Body of pancreas (tissue), 4 donors: ENCODE data around the gene CNKSR2. TPM values are rescaled to one million over a fixed set of nuclear protein-coding genes. Genes with fewer than 3 reads are reported as not detected.

Experiments used
- ATAC-seq: fragments of 150-250 bp; one replicate; pipeline ENCODE4 v1.9.1; 2016
- DNase-seq, 4 donors: peaks; one replicate each; pipeline ENCODE4 v3.0.0-alpha.2; 2019
- H3K27ac ChIP-seq, 4 donors: fragments of 200-600 bp; sonication (generic); 1 replicate in 3 of 4; 2 replicates in 1 of 4; pipeline versions ENCODE4 v1.5.1 to v1.6.1; 2016 to 2019; ENCODE audit warnings: mild to moderate bottlenecking in 1 of 4, mixed read lengths in 1 of 4, moderate library complexity in 1 of 4
- H3K27me3 ChIP-seq, 2 donors: fragments of 200-600 bp; sonication (generic); one replicate each; pipeline ENCODE4 v1.6.0; 2016; ENCODE audit warnings: mild to moderate bottlenecking in 1 of 2
- H3K36me3 ChIP-seq, 2 donors: fragments of 200-600 bp; sonication (generic); replicated peaks in 1 of 2; 2 replicates each; pipeline ENCODE4 v1.5.1; 2016; ENCODE audit warnings: low read depth in 2 of 2; ENCODE audit not compliant: insufficient read depth in 1 of 2
- H3K4me1 ChIP-seq: fragments of 200-600 bp; sonication (generic); one replicate; pipeline ENCODE4 v1.6.0; 2016
- H3K4me3 ChIP-seq, 2 donors: fragments of 200-600 bp; sonication (generic); 1 replicate in 1 of 2; 2 replicates in 1 of 2; pipeline ENCODE4 v1.5.1; 2016 to 2019
- H3K9me3 ChIP-seq, 3 donors: fragments of 200-600 bp; sonication (generic); 1 replicate in 2 of 3; 2 replicates in 1 of 3; pipeline ENCODE4 v1.5.1; 2016
- POLR2A ChIP-seq, 3 donors: fragments of 450-650 bp; IDR thresholded peaks; one replicate each; pipeline ENCODE4 v1.6.1; 2016; ENCODE audit warnings: antibody characterized with exemption in 3 of 3, mild to moderate bottlenecking in 2 of 3
- WGBS, 2 donors: methylation state at CpG; one replicate each; pipeline ENCODE4 v1.1.5; 2017; 5-methylcytosine and 5-hydroxymethylcytosine counted together
- intact Hi-C: fragments of 100-400 bp; cut with DNase I; formaldehyde crosslinking; loops from one replicate; pipeline ENCODE4 v1.15.1; 2023
- total RNA-seq, 2 donors: library from RNA; depleted of rRNA; stranded (reverse); fragments of >200 nt; gene quantifications; one replicate each; pipeline ENCODE4 v1.1.0, GENCODE V29; 2016
- TF ChIP-seq, protein P1 (sequence below), 7 experiments: fragments of 450-650 bp in 4 of 7; fragments of 200-600 bp in 3 of 7; sonication (generic) in 3 of 7; IDR thresholded peaks; one replicate each; pipeline ENCODE4 v1.5.1; 2016 to 2019; ENCODE audit warnings: antibody characterized with exemption in 7 of 7

Gene CNKSR2
- total RNA-seq, 2 donors from 2014 or later = 9.9 to 60.0 TPM

DNA sequence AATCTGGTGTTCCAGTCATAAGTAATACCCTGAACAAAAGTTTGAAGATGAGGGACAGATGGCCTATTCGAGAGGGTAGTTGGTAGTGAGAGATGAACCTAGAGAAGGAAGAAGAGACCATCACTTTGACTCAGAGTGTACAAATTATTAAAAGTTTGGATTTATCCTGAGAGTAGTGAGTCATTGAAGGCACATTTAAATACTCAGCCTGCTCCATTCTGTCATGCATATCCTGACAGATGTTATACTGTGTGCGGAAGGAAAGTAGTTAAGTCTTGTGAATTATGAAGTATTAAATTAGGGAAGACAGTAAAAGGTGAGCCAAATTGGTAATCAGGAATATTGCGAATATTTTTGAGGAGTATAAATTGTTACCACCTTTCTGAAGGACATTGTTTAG is 190.8 kb downstream of the CNKSR2 start:
- intact Hi-C loops = no loop called here
- WGBS, 2 donors = 96 to 98% methylated on average over 3 of the region's 3 CpGs
- no peaks in the 10 kb centered on the region for H3K9me3 ChIP-seq

DNA sequence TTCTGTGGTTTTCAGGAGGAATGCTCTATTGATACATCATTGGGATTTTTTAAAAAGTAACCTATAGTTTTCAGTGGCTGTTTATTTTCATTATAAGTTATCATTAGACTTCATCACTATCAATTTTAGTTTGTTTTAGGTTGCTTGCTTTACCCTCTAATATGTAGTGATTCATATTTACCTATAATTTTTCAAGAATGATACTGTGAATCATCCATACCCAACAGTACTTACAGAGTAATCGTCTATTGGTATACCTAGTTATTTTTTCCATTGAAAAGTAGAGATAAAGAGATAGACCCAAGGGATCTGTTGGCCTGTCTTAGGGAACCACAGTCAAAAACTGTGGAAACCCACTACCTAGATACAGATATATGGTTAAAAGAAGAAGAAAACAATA is 200.6 kb downstream of the CNKSR2 start:
- DNase-seq (no peak), ATAC-seq (no peak)
- Histone ChIP-seq H3K9me3 (no peaks in the 10 kb centered on the region), H3K36me3 (no peaks in the 10 kb centered on the region), H3K27me3 (no peaks in the 10 kb centered on the region), H3K4me1 (no peaks in the 10 kb centered on the region), H3K4me3 (no peak overlapping the region), H3K27ac (no peak overlapping the region)
- TF ChIP-seq, protein P1, sequence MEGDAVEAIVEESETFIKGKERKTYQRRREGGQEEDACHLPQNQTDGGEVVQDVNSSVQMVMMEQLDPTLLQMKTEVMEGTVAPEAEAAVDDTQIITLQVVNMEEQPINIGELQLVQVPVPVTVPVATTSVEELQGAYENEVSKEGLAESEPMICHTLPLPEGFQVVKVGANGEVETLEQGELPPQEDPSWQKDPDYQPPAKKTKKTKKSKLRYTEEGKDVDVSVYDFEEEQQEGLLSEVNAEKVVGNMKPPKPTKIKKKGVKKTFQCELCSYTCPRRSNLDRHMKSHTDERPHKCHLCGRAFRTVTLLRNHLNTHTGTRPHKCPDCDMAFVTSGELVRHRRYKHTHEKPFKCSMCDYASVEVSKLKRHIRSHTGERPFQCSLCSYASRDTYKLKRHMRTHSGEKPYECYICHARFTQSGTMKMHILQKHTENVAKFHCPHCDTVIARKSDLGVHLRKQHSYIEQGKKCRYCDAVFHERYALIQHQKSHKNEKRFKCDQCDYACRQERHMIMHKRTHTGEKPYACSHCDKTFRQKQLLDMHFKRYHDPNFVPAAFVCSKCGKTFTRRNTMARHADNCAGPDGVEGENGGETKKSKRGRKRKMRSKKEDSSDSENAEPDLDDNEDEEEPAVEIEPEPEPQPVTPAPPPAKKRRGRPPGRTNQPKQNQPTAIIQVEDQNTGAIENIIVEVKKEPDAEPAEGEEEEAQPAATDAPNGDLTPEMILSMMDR (IDR thresholded peaks at IDR 0.05) = no peak
- TF ChIP-seq POLR2A (IDR thresholded peaks at IDR 0.05) = no peak
- intact Hi-C loops = no loop called here
- 83 to 92% methylated on average over 1 of the region's 1 CpG for WGBS, 2 donors

More for the DNA sequence above, 190.8 kb downstream of the CNKSR2 start:
- H3K27me3 ChIP-seq = no peaks in the 10 kb centered on the region
- H3K27ac ChIP-seq = no peak overlapping the region
- no peak overlapping the region for H3K4me3 ChIP-seq
- H3K36me3 ChIP-seq = no peaks in the 10 kb centered on the region
- TF ChIP-seq, protein P1 (IDR thresholded peaks at IDR 0.05) = no peak
- no peak for TF ChIP-seq POLR2A (IDR thresholded peaks at IDR 0.05)
- DNase-seq (no peak), ATAC-seq (no peak)
- no peaks in the 10 kb centered on the region for H3K4me1 ChIP-seq

DNA sequence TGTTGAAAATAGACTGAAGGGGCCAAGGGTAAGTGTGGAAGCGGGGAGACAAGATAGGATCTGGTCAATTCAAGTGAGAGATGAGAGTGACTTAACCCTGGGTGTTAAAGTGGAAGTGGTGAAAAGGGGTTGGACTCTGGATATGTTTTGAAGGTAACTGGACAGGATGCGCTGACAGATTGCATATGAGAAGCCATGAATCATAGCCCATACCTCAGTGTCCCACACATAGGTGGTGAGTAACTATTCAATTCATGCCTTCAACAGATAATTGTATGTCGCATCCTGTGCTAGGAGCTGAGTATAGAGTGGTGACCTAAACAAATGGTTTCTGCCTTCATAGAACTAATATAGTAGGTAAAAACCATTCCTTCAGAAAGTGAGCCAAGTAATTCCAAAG is 207.3 kb downstream of the CNKSR2 start:
- H3K9me3 ChIP-seq = peaks cover 0 to under 1% (median 0%) of the 10 kb centered on the region in 3 donors
- no peak overlapping the region for H3K4me3 ChIP-seq
- no peak overlapping the region for H3K27ac ChIP-seq
- ATAC-seq (no peak), DNase-seq (no peak)
- no peaks in the 10 kb centered on the region for H3K27me3 ChIP-seq
- no peaks in the 10 kb centered on the region for H3K4me1 ChIP-seq
- WGBS, 2 donors = 92 to 93% methylated on average over 3 of the region's 3 CpGs
- H3K36me3 ChIP-seq = no peaks in the 10 kb centered on the region
- TF ChIP-seq, protein P1 (IDR thresholded peaks at IDR 0.05) = no peak
- no peak for TF ChIP-seq POLR2A (IDR thresholded peaks at IDR 0.05)
- intact Hi-C loops = no loop called here

DNA sequence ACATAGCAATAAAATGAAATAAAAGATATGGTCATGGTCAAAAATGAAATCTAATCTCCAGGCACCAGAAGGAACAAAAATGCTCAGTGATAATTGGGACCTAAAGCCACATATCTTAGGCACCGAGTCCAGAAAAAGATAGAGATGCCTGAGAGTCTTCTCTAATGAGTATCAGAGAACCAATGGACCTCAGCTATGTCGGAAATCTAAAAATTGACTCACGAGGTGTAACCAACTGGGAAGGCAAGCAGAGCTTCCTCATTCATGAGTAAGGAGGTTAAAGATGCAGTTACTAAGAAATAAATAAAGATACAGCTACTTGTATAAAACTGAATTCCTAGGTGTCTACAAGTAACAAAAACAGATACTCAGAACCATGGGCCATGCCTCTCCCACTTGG is 211.8 kb downstream of the CNKSR2 start:
- ATAC-seq = no peak
- 89 to 100% methylated on average over 3 of the region's 3 CpGs for WGBS, 2 donors
- intact Hi-C loops = no loop called here

More for the DNA sequence above, 211.8 kb downstream of the CNKSR2 start:
- DNase-seq = no peak
- peaks cover 0 to 5% (median 0%) of the 10 kb centered on the region in 3 donors for H3K9me3 ChIP-seq
- no peaks in the 10 kb centered on the region for H3K4me1 ChIP-seq
- H3K4me3 ChIP-seq = no peak overlapping the region
- H3K27ac ChIP-seq = no peak overlapping the region
- no peaks in the 10 kb centered on the region for H3K27me3 ChIP-seq
- TF ChIP-seq, protein P1 (IDR thresholded peaks at IDR 0.05) = no peak
- TF ChIP-seq POLR2A (IDR thresholded peaks at IDR 0.05) = no peak
- no peaks in the 10 kb centered on the region for H3K36me3 ChIP-seq
